Glomerular visceral epithelial cell (primary cell): Measurements from ENCODE around the gene DYRK1A.
"Not testable (repeated sequence)": the region's sequence is repeated elsewhere in the genome, so short reads cannot be mapped to it uniquely, and the experiment has no call there.

Experiments used
- DNase-seq: peaks from one replicate; pipeline ENCODE4 v3.0.0-alpha.2; 2016; ENCODE audit errors: extremely low spot score

The DYRK1A gene

DNA sequence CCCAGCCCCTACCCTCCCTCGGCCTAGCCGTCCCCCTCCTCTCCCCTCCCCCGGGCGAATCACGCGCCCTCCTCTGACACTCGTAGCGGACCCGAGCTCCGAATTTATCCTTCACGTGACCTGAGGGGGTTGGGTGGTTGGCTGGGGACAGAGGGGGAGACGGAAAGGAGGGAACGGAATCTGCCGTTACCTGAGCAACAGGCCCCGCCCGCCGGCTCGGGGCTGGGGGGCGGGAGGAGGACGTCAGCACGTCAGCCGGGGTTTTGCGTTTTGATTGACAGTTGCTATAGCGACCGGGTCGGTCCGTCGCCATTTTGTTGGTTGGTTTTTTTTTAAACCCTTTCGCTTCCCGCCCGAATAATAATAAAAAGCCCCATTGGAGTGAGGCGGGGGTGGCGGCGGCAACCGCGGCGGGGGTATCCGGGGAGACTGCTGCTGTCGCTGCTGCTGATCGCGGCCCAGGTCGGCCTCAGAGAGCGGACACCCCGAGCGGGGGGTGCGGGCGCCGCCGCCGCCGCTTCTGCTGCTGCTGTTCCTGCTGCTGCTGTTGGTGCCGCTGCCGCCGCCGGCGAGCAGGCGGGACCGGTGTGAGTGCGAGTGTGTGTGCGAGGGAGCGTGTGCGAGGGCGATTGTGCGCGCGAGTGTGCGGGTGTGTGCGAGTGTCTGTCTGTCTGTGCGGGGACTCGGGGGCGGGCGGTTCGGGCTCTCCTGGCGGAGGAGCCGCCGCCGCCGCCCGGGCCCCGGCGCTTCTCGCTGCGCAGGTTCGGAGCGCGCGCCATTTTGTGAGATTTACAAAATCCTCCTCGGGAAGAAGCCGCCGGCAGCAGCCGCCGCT lies at the start of gene DYRK1A:
DYRK1A (plus strand) TSS at position 292 of the 835 bp plus-strand sequence. CDS start 53,602 bp downstream, outside the sequence.
- peak; percentile 100 for DNase-seq

- no peak for DNase-seq
Observed at GRCh38 chr21:37319551-37319950, 47.0 kb upstream of the DYRK1A start.

GRCh38 chr21:37322084-37322483 lies 44.5 kb upstream of the DYRK1A start:
- DNase-seq: no peak

DNA sequence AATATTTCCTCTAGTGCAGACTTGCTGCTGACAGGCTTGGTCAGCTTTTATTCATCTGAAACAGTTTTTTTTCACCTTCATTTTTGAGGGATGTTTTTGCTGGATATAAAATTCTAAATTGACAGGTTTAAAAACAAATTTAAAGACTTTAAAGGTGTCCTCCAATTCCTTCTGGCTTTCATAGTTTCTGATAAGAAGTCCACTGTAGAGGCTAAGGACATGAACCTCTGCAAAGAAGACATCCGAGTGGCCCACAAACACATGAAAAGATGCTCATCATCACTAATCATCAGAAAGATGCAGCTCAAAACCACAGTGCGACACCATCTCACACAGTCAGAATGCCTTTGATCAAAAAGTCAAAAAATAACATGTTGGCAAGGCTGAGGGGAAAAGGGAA lies 42.0 kb upstream of the DYRK1A start:
- no peak for DNase-seq

DNA sequence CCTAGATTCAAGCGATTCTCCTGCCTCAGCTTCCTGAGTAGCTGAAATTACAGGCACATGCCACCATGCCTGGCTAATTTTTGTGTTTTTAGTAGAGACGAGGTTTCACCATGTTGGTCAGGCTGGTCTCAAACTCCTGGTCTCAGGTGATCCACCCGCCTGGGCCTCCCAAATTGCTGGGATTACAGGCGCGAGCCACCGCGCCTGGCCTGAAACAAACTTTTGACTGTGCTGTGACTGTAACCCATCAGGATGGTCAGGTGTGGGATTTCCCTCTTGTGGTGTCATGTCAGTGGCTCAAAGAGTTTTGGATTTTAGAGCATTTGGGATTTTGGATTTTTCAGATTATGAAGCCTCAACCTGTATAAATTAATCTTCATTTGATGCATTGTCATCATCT lies 38.4 kb upstream of the DYRK1A start:
- not testable (repeated sequence) for DNase-seq

DNA sequence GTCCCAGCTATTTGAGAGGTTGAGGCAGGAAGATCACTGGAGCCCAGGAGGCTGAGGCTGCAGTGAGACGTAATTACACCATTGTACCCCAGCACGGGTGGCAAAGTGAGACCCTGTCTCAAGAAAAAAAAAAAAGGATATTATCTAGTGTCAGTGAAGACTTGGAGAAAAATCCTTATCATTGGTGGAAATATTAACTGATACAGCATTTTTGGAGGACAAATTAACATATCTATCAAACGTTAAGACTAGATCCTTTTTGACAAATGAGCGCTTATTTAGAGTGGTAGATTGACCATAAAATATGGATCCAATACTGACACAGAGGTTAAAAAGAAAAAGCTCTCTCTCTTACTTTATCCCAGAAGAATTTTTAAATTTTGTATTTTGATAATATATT lies 35.2 kb upstream of the DYRK1A start:
- no peak for DNase-seq

DNA sequence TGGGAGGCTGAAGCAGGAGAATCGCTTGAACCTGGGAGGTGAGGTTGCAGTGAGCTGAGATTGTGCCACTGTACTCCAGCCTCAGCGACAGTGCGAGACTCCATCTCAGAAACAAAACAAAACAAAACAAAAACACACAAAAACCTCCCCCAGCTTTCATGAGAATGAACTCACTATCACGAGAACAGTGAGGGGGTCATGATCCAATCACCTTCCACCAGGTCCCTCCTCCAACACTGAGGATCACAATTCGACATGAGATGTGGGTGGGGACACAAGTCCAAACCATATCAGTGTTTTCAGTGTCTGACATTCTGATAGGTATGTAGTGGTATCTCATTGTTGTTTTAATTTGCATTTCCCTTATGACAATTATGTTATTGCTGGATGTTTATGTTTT lies 31.5 kb upstream of the DYRK1A start:
- no peak for DNase-seq

GRCh38 chr21:37337179-37337578 lies 29.4 kb upstream of the DYRK1A start:
- DNase-seq: no peak

DNA sequence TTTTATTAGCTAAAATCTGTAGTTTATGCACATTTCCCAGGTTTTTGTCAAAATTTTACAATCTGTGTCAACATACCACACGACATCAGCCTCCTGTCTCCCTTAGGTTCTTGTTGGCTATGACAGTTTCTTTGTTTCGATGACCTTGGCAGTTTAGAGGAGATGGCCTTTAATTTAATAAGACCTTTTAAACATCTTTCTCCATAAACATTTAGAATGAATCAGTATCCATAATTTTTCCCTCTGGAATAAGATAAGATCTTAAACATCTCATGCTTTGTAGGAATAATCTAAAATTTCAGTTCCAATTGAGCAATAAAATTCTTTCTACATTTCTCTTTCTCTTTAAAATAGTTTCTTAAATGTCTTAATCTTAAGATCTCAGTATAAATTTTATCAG lies 28.7 kb upstream of the DYRK1A start:
- DNase-seq: no peak

- peak; percentile 68 for DNase-seq
Observed at GRCh38 chr21:37338671-37339551, 27.7 kb upstream of the DYRK1A start.

DNA sequence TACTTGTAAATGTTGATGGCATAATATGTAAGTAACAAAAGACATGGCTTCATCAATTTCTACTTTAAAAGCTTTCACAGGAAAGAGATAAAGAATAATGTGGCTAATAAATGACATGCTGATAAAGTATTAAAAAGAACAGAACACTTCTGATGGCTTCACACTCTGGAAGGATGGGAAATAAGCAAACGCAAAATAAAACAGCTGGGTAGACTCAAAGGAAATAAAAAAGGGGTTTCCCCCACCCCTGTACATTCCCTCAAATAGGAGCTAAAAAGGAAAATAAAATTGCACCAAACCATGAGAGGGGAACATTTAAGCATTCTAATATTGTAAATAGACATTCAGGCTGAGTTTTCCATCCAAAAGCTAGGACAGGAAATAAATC lies 27.0 kb upstream of the DYRK1A start:
- no peak for DNase-seq

DNA sequence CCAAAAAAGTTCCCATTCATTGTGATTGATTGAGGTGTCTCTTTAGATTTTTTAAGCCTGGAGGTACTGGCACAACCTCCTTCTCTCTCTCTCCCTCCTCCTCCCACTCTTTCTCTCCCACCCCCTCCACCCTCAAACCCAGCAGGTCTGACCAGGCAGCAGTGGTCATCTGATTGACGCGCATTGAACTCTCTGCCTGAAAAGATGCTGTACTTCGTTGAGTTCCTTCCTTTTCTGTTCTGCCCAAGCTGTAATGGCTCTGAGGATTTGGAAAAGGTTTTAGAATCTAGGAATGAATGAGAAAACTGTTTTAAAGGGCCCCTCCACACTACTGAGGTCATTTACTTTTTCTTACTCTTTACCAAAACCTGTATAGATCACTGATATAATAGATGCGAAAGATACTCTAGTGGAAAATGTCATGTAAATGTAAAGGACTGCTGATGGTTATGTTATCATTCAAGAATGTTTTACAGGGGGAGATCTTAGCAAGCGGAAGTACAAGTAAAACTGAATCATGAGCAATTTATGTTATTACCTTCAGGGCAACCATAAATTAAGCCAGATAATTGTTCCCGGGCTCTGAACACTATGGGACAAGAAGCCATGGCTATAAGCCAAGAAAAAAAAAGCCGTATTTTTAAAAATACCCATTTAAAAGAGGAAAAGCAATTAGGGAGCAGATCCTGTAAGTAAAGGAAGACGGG lies 25.2 kb upstream of the DYRK1A start:
- no peak for DNase-seq

GRCh38 chr21:37342046-37342632 lies 24.4 kb upstream of the DYRK1A start:
- DNase-seq: no peak

GRCh38 chr21:37346841-37347430 lies 19.6 kb upstream of the DYRK1A start:
- no peak for DNase-seq

DNA sequence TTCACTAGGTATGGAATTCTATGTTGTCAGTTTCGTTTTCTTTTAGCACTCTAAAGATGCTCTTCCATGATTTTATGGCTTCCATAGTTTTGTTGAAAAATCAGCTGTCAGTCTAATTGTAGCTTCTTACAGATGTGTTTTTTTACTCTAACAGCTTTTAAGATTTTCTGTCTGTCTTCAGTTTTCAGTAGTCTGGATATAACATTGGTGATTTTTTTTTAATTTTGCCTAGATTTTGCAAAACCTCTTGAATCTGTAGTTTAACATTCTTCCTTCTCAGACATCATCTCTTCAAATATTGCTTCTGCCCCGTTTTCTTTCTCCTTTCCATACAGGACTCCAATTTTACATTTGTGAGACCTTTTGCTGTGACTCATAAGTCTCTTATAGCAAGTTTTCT lies 17.9 kb upstream of the DYRK1A start:
- DNase-seq: no peak

- DNase-seq: no peak
Observed at GRCh38 chr21:37350472-37350871, 16.1 kb upstream of the DYRK1A start.

- DNase-seq: no peak
Observed at GRCh38 chr21:37356706-37357105, 9.9 kb upstream of the DYRK1A start.

DNA sequence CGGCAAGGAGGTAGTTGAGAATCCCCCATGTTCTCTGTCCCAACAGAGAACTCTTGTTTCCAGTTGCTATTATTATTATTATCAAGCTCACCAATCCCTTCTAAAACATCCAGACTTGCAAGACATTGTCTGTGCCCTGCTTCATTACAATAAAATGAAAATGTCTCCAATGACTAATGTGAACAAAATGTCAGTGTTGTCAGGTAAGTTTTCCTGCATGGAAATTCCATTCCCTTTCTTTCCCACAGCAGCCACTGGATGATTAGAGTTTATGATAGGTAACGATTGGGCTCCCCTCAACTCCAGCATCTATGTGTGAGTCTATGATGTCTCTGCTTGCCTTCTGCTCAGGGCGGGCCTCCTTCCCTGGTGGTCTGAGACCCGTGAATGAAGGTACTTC lies 8.9 kb upstream of the DYRK1A start:
- no peak for DNase-seq

GRCh38 chr21:37358397-37358796 lies 8.2 kb upstream of the DYRK1A start:
- no peak for DNase-seq

- DNase-seq: no peak
Observed at GRCh38 chr21:37363936-37364335, 2.6 kb upstream of the DYRK1A start.

GRCh38 chr21:37364722-37365121 lies 1.9 kb upstream of the DYRK1A start:
- DNase-seq: no peak
